WI38 (cell line): ENCODE results near the gene RSBN1L.

Experiments used
- H3K4me3 ChIP-seq: 2 replicates; pipeline ENCODE4 v1.5.1; 2011; ENCODE audit warnings: low read depth, mild to moderate bottlenecking, control low read depth, low read length
- CTCF ChIP-seq: IDR thresholded peaks from 2 replicates; pipeline ENCODE4 v1.5.1; 2012; ENCODE audit warnings: low read depth, mild to moderate bottlenecking, control low read depth, low read length

RSBN1L gene

DNA sequence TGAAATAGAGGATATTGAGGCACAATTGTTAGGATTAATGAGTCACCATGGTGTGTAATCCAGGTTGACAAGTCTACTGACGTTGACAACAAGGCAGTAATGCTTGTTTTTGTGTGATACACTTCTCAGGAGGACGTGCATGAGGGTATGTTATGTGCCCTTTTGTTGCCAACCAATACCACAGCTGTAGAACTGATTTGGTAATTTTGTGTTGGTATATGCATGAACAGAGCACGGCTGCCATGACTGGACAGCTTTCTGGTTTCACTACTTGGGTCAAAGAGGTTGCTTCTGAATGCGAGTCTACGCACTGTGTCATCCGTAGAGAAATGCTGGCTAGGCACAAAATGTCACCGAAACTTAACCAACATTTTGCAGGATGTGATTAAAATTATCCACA lies 135.2 kb downstream of the RSBN1L start:
- no peak for TF ChIP-seq CTCF
- H3K4me3 ChIP-seq = no peak overlapping the region

DNA sequence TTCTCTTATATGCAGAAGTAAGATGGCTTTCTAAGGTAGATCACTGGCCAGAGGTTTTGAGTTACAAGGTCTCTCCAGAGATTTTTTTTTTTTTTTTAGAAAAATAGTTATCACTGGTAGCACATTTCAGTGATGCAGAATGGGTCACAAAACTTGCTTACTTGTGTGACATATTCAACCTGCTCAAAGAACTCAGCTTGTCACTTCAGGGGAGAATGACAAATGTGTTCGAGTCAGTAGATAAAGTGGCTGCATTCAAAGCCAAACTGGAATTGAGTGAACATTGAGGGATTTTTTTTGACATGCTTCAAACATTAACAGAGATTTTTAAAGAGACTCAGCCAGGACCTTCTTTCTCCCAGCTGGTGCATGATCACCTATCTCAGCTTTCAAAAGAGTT lies 135.7 kb downstream of the RSBN1L start:
- no peak overlapping the region for H3K4me3 ChIP-seq
- TF ChIP-seq CTCF = no peak
